ENCODE measurements around the gene GRN.

Gene GRN

DNA sequence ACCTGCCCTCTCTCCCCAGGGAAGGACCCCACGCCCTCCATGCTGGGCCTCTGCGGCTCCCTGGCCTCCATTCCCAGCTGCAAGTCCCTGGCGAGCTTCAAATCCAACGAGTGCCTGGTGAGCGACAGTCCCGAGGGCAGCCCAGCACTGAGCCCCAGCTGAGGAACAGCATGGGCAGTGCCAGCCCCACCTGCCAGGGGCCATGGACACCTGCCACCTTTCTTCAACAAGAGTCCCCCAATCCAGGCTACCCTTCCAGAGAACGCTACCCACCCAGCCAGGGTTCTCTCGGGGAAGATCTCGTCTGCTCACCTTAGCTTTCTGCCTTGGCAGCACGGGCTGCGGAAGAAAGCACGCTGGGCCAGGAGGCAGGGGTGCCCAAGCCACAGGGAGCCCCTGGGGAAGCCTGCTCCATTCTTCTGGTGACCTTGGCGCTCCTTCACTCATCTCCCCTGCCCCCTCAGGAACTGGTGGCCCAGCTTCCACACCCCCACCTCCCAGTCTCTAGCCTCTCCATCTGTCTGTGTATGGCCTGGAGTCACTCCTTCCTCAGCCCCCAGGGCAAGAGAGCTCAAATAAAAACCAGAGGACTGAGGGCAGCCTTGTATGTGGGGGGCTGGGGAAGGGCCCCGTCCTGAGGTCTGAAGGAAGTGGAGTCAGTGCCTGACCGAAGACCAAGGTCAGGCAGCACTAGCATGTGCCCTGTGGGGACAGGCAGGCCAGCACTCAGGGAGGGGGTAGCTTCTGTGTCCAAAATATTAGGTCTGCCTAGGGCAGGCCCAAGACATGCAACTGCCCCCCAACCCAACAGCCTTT, 26.8 kb upstream of the GRN start:
- TF ChIP-seq, protein P1, sequence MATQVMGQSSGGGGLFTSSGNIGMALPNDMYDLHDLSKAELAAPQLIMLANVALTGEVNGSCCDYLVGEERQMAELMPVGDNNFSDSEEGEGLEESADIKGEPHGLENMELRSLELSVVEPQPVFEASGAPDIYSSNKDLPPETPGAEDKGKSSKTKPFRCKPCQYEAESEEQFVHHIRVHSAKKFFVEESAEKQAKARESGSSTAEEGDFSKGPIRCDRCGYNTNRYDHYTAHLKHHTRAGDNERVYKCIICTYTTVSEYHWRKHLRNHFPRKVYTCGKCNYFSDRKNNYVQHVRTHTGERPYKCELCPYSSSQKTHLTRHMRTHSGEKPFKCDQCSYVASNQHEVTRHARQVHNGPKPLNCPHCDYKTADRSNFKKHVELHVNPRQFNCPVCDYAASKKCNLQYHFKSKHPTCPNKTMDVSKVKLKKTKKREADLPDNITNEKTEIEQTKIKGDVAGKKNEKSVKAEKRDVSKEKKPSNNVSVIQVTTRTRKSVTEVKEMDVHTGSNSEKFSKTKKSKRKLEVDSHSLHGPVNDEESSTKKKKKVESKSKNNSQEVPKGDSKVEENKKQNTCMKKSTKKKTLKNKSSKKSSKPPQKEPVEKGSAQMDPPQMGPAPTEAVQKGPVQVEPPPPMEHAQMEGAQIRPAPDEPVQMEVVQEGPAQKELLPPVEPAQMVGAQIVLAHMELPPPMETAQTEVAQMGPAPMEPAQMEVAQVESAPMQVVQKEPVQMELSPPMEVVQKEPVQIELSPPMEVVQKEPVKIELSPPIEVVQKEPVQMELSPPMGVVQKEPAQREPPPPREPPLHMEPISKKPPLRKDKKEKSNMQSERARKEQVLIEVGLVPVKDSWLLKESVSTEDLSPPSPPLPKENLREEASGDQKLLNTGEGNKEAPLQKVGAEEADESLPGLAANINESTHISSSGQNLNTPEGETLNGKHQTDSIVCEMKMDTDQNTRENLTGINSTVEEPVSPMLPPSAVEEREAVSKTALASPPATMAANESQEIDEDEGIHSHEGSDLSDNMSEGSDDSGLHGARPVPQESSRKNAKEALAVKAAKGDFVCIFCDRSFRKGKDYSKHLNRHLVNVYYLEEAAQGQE (IDR thresholded peaks at IDR 0.05; ENCODE audit: low read depth), result no peak
- TF ChIP-seq RAD21 (IDR thresholded peaks at IDR 0.05; ENCODE audit: low read depth) (no peak), CREB1 (IDR thresholded peaks at IDR 0.05; ENCODE audit: low read depth) (no peak)

DNA sequence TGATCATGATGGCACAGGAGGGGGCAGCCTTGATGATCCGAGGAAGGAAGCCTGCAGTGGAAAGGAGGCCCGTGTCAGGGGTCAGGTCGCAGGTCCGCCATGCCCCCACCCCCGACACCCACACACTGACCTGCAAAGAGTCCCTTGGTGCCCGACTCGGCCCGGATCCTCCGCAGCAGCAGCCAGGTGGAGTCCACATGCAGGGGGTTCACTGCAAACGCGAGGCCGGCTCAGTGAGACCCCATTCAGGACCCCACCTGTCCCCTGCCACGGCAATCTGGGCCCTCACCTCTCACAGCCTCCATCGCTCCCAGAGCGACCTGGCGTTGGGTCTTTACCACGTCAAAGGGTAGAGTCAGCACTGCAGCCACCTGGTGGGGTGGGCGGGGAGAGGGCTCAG, 25.0 kb upstream of the GRN start:
- TF ChIP-seq FOXM1 (IDR thresholded peaks at IDR 0.05; ENCODE audit: borderline replicate concordance, low read depth), result no peak
- no peak for TF ChIP-seq CEBPB (IDR thresholded peaks at IDR 0.05)
- TF ChIP-seq, protein P1 (IDR thresholded peaks at IDR 0.05; ENCODE audit: low read depth), result no peak
- TF ChIP-seq NFIC (IDR thresholded peaks at IDR 0.05), result no peak
- 0 out of 2 replicates have a peak, but pooled peaks have one; percentile 43 for TF ChIP-seq ZBTB7A (IDR thresholded peaks at IDR 0.05; ENCODE audit: low read depth)

DNA sequence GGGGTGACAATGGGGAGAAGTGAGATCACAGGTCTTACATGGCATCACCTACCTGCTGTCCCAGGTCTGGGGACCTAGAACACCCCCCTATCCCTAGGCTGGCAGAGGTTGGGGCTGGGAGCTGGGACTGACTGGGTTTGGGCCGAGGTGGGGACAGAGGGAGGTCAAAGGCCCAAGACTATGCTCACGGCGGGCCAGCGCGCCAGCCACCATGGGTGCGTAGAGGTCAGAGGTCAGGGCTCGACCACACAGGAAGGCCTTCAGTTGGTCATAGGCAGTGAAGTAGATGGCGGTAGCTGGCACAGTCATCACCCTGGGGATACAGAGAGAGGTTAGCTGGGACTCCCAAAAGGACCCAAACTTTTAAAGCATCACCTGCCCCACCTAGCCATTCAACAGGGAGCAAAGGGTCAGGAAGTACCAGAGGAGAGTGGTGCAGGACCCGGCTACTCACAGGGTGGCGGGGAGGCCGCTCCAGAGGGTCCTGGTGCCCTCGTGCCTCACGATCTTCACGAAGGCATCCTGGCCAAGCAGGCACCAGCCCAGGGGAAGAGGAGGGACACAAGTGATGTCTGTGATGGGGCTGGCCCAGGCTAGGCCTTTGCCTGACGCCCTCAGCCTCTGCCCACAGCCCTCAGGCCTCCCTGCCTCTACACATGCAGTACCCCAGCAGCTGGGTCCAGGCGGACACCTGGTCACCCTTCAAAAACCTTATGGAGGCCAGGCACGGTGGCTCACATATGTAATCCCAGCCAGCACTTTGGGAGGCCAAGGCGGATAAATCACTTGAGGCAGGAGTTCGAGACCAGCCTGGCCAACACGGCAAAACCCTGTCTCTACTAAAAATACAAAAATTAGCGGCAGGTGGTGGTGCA, 23.6 kb upstream of the GRN start:
- no peak for TF ChIP-seq NFIC (IDR thresholded peaks at IDR 0.05)
- TF ChIP-seq YY1 (IDR thresholded peaks at IDR 0.05; ENCODE audit: low read depth), result no peak
- TF ChIP-seq TAF1 (IDR thresholded peaks at IDR 0.05; ENCODE audit: low read depth), result no peak

DNA sequence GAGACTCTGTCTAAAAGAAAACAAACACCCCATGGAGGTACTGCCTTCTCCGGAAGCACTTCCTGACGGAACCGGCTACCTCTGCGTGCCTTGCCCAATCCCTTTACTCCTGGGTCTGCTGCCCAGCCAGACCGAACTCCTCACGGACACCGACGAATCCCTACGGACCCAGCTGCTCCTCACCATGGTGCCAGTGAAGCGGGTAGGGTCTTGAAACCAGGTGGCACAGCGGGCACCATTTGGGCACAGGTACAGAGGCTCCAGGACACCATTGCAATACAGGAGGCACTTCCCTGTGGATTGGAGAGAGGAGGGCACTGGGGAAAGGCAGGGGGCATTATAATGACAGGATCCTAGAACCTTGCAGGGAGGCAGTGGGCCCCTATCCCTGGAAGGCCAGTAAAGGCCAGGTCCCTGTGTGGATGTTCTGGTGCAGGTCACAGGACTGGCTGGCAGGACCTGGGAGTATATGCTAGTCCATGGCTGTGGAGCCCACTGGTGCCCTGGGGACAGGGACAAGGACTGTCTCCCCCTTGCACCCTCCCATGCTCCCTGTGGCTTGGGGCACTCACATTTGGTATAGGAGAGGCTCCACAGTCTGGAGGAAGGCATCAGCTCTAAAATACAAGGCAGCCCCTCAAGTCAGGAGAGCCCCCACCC, 22.7 kb upstream of the GRN start:
- TF ChIP-seq, protein P2, sequence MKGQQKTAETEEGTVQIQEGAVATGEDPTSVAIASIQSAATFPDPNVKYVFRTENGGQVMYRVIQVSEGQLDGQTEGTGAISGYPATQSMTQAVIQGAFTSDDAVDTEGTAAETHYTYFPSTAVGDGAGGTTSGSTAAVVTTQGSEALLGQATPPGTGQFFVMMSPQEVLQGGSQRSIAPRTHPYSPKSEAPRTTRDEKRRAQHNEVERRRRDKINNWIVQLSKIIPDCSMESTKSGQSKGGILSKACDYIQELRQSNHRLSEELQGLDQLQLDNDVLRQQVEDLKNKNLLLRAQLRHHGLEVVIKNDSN (IDR thresholded peaks at IDR 0.05), result no peak
- TF ChIP-seq EP300 (IDR thresholded peaks at IDR 0.05; ENCODE audit: borderline replicate concordance) (no peak), CREB1 (IDR thresholded peaks at IDR 0.05; ENCODE audit: low read depth) (no peak), FOXM1 (IDR thresholded peaks at IDR 0.05; ENCODE audit: borderline replicate concordance, low read depth) (no peak), NFIC (IDR thresholded peaks at IDR 0.05) (no peak), CEBPB (IDR thresholded peaks at IDR 0.05) (no peak), EGR1 (IDR thresholded peaks at IDR 0.05) (no peak), RAD21 (IDR thresholded peaks at IDR 0.05; ENCODE audit: low read depth) (no peak), TEAD4 (IDR thresholded peaks at IDR 0.05) (no peak), TCF12 (IDR thresholded peaks at IDR 0.05; ENCODE audit: low read depth) (no peak), ZBTB7A (IDR thresholded peaks at IDR 0.05; ENCODE audit: low read depth) (no peak)
- TF ChIP-seq, protein P1 (IDR thresholded peaks at IDR 0.05; ENCODE audit: low read depth), result no peak

DNA sequence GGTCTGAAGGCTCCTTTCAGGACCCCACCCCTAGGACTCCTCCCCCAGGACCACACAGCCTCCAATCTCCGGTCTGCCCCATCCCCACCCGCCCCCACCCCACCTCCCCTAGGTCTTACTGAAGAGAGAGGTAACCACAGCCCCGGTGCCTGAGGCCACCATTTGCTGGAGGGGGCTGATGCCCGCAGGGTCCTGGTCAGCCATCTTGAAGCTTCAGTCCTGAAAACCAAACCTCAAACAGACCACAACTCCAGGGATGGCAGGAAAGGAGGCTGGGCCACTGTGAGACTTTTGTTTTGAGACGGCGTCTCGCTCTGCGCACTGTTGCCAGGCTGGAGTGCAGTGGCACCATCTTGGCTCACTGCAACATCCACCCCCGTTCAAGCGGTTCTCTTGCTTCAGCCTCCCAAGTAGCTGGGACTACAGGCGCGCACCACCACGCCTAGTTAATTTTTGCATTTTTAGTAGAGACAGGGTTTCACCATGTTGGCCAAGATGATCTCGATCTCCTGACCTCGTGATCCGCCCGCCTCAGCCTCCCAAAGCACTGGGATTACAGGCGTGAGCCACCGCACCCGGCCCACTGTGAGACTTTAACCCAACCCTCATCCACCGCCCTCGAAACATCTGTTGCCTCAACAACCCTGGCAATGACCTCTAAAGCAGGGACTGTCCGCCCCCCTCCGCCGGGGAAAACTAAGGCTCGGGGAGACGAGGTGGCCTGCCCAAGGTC, 21.6 kb upstream of the GRN start:
- no peak for TF ChIP-seq ZBTB7A (IDR thresholded peaks at IDR 0.05; ENCODE audit: low read depth)
- TF ChIP-seq FOXM1 (IDR thresholded peaks at IDR 0.05; ENCODE audit: borderline replicate concordance, low read depth), result no peak
- TF ChIP-seq, protein P1 (IDR thresholded peaks at IDR 0.05; ENCODE audit: low read depth), result no peak
- no peak for TF ChIP-seq CREB1 (IDR thresholded peaks at IDR 0.05; ENCODE audit: low read depth)
